GM18951 (cell line): ENCODE results near the gene ANKRD37.

Source experiments
- POLR2A ChIP-seq: IDR thresholded peaks from 4 replicates; pipeline ENCODE4 v1.6.1; 2011; ENCODE audit warnings: mild to moderate bottlenecking; ENCODE audit not compliant: insufficient read length, insufficient read depth; ENCODE audit errors: extremely low read depth
- in situ Hi-C: fragments of 300-500 bp; cut with MboI; formaldehyde crosslinking; loops from one replicate; pipeline ENCODE4 v1.12.0; 2022; ENCODE audit warnings: low sequenced_read_pairs, mixed read lengths, inconsistent platforms; ENCODE audit not compliant: unreplicated experiment

ANKRD37 gene

DNA sequence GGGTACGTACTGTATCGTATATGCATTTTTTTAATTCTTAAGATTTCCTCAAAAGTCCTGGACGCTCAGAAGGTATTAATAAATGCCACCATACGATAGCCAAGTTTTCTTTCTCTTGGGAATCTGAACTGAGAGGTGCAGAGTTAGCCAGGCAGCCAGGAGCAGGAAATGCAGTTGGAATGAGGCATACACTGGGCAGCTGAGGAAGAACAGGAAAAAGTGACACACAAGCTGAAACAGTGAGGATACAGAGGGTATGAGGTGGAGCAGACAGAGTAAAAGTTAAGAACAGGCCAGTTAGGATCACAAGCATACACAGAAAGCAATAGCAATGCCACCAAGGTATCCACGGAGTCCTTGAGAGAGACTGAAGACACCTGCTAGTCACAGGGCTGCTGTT lies 15.8 kb downstream of the ANKRD37 start:
- in situ Hi-C loops = no loop called here
- TF ChIP-seq POLR2A = no peak

DNA sequence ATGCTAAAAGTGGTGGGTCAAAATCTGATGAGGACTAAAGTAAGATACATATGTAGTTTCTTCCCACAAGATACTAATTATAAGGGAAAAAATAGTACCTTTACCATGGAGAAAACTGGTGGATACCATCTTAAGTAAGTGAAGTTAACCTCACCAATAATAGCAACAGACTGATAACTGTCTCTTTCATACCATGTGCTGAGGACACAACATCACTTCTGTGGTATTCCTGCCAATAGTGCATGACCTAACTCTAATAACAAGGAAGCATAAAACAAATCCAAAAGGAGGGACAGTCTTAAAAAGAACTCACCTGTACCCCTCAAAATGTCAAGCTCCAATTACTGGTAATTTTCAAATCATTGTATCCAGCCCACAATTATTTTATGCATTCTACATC lies 20.3 kb downstream of the ANKRD37 start:
- in situ Hi-C loops = no loop called here
- no peak for TF ChIP-seq POLR2A

DNA sequence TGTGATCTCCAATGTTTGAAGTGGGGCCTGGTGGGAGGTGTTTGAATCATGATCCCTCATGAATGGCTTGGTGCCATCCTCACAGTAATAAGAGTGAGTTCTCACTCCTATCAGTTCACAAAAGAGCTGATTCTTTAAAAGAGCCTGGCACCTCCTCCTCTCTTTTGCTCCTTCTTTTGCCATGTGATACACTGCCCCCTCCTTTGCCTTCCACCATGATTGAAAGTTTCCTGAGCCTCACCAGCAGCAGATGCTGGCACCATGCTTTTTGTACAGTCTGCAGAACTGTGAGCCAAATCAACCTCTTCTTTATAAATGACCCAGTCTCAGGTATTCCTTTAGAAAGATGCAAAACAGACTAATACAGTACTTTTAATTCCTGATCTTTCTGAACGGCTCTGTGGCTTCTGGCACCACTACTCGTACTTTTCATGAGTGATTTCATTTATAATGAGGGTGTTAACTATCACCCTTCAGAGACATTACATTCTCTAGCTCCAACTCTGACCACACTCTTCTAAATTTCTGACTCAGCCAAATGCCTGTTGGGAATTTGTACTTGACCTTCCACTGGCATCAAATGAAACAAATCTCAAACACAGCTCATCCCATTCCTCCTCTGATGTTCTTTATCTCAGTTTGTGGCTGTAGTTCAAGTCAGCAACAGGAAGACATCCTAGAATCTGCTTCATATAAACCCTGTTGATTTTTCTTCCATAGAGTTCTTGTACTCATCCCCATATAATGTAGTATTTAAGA lies 24.9 kb downstream of the ANKRD37 start:
- in situ Hi-C loops = no loop called here
- TF ChIP-seq POLR2A = no peak

DNA sequence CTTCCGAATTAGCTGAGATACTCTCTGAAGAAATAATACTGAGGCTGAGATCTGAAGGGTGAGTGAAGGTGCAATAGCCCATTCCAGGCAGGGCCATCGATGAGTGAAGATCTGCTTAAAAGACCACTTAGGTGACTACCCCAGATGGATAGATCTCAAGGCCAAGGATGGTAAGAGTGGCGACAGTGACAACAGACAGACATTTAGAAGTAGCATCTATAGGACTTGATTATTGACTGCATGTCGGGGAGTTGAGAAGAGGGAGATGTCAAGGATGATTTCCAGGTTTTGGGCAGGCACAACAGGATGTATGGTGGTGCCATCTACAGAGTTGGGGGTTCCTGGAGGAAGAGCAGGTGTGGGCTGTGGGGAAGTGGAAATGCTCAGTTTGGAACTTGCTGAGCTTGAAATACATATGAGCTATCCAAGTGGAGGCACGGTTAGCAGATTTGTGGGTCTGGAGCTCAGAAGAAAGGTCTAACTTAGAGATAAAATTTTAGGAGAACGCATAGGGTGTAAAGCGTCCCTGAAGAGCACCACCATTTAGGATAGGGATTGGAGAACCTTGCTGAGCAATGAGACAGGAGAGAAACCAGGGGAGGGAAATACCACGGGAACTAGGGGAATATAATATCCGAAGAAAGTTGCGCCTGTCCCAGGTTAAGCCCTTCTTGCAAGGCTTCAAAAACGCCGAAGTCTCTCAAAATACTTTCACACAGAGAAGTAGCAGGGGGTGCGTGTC lies 28.4 kb downstream of the ANKRD37 start:
- in situ Hi-C loops = no loop called here
- no peak for TF ChIP-seq POLR2A

DNA sequence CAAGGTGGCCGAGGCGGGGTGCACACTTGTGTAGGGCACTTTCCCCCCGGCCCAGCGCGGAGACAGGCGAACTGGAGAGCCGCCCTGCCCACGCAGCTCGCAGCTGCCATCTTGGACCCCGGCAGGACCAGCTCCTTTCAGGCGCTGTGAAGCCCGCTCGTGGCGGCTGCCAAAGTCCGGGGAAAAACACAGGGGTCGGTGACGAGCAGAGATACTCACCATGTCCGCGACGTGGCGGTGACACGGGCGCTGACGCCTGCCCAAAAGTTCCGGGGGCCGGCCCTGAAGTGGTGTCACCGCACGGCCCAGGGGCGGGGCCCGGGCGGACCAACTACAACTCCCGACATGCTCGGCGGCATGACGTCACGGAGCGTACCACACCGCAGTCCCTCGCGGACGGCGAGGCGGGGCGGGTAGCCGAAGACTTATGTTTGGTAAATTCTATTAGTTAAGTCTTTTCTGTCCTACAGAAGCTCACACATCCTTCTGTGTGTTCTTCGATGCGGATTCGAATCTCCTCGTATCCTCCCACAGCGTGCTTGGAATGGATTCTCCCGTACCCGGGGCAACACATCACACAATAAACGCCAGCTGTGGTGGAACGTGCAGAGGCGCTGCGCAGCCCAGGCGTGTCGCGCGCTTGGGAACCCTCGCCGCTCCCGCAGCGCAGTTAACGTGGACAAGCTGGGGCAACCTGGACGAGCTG lies 29.2 kb downstream of the ANKRD37 start, which contains the start of gene UFSP2:
Gene UFSP2 (minus strand): TSS at position 318 of the 706 bp plus-strand sequence. CDS start 96 bp downstream, at position 222.
- peak; percentile 59 for TF ChIP-seq POLR2A
- in situ Hi-C loops = no loop called here

DNA sequence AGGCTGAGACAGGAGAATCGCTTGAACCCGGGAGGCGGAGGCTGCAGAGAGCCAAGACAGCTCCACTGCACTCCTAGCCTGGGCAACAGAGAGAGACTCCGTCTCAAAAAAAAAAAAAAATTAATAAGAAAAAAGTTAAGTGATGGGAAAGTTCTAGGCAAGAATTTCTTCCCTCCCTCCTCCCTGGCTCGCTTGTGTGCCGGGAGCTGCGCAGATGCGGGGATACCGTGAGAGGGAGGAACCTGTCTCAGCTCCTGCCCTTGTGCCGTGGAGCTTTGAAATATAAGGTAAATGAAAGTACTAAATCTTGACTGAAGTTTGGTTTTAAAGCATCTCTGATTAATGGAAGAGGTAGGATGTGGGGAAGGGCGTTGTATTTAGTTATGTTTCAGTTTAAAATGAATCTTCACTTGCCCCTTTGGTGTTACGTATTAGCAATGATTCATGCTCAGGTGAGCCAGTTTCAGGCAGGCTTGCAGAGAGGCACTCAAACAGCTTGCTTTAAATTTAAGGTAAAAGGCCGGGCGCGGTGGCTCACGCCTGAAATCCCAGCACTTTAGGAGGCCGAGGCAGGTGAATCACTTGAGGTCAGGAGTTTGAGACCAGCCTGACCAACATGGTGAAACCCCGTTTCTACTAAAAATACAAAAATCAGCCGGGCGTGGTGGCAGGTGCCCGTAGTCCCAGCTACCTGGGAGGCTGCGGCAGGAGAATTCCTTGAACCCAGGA lies 30.5 kb downstream of the ANKRD37 start:
- no peak for TF ChIP-seq POLR2A
- in situ Hi-C loops = no loop called here

DNA sequence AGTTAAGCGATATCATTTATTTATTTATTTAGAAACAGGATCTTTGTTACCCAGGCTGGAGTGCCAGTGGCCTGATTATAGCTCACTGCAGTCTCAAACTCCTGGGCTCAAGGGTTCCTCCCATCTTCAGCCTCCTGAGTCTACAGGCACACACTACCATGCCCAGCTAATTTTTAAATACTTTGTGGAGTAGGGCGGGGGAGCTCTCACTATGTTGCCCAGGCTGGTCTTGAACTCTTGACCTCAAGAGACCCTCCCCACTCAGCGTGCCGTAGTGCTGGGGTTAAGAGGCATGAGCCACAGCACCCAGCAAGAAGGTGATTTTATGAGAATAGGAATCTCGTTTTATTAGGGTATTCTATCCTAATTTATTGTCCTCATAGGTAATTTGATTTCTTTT lies 33.0 kb downstream of the ANKRD37 start:
- in situ Hi-C loops = no loop called here
- no peak for TF ChIP-seq POLR2A

DNA sequence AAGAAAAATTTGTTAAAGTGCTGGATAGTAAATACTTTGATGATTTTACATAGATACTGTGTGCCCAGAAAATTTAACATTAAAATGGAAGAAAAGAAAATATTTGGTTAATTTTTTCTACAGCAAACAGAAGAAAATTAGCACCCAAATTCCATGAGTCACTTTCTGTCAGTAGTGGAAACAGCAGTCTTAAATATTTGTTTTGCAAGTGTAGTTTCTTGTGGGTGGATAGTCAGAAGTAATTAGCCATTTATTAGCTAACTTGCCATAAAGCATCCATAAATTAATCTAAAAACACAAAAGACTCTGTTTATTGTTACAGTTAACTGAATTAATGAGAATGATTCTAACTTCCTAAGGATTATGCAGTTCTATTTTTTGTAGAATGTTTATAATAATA lies 38.8 kb downstream of the ANKRD37 start:
- in situ Hi-C loops = no loop called here
- TF ChIP-seq POLR2A = no peak

DNA sequence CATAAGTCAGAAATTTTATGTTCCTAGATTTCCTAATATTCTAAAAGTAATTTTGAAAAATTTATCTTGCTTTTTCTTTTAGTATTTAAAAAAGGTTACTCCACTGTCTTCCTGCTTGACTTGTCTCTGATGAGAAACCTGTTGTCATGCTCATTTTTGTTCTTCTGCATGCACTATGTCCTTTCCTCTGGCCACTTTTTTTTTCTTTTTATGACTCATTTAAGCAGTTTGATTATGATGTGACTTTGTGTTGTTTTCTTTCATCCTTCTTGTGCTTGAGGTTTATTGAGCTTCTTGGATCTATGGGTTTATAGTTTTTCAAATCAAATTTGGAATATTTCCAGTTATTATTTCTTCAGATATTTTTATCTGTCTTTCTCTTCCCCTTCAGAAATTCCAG lies 41.2 kb downstream of the ANKRD37 start:
- no peak for TF ChIP-seq POLR2A
- in situ Hi-C loops = no loop called here

DNA sequence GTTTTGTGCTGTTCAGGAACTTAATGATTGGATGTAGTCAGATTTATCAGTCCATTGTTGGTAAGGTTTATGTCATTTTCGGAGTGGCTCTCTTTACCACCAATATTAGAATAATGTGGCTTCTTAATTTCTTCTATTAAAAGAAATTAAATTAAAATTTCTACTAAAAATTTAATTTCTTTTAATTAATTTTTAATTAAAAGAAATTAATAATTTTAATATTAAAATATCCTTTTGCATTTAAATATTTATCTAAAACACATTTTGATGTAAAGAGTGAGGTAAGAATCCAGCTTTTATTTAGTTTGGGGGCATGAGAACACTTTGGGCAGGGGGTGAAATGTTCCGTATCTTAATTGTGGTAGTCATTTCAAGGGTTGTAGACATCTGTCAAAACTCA lies 44.8 kb downstream of the ANKRD37 start:
- TF ChIP-seq POLR2A = no peak
- in situ Hi-C loops = no loop called here

DNA sequence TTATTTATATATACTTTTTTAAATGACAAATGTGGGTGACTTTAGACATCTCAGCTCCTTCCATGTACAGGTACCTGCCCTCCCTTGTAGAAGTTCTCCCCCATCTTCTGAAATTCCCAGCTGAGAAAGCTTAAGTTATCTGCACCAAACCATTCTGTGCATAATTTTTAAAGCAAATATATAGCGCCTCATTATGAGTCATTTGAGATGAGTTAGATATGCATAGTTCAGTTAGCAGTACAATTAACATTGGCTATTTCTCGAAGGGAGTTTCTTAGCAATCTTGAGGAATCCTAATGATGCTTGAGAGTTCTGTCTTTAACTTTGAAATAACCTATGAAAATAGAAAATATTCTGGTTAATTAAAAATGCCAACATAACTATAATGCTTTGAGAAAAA lies 48.6 kb downstream of the ANKRD37 start:
- no peak for TF ChIP-seq POLR2A
- in situ Hi-C loops = no loop called here
